ENCODE measurements around the gene SGSH. TPM values are rescaled to one million over a fixed set of nuclear protein-coding genes. Genes with fewer than 3 reads are reported as not detected.

SGSH gene
- total RNA-seq, 1 donor from 2014 or later = 57.8 TPM

DNA sequence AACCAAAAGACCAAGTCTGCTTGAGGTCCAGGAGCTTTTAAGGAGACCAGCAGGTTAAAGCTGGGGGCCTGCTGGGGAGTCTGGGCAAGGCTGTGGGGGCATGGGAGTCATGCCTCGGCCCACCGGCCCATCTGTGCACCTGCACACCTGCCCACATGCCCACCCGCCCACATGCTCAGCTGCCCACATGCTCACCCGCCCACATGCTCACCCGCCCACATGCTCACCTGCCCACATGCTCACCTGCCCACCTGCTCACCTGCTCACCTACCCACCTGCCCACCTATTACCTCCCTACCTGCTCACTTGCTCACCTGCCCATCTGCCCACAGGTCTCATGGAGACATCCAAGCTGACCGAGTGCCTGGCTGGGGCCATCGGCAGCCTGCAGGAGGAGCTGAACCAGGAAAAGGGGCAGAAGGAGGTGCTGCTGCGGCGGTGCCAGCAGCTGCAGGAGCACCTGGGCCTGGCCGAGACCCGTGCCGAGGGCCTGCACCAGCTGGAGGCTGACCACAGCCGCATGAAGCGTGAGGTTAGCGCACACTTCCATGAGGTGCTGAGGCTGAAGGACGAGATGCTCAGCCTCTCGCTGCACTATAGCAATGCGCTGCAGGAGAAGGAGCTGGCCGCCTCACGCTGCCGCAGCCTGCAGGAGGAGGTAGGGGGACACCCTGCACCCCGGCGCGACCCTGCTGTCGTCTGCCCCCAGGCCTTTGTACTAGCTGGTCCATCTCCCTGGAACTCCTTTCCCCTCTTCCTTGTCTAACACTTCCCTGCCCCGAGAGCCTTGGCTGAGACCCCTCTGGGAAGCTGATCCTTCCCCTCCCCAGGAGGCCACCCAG lies 36.3 kb downstream of the SGSH start:
- peaks cover 10% of the 10 kb centered on the region for H3K4me1 ChIP-seq
- intact Hi-C loops (cut with DNase I) = no loop called here

DNA sequence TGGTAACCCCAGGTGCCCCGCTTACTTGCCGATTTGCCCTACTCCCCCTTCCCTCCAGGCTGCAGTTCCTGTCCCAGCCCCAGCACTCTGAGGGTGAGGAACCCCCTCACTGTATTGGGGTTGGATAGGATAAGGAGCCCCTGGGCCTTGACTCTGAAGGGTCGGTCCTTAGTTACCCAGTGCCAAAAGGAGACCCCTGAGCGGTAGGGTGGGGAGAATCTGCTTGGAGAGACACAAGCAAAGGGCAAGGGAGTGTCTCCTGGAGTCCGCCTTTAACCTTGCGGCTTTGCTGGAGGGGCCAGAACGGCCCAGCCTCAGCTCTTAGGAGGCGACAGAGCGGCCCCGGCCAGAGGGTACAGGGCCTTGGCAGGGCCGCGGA lies 37.3 kb downstream of the SGSH start:
- intact Hi-C loops (cut with DNase I) = no loop called here
- H3K4me1 ChIP-seq = peaks cover 3% of the 10 kb centered on the region
- no peak overlapping the region for H3K27ac ChIP-seq
- no peaks in the 10 kb centered on the region for H3K27me3 ChIP-seq (ENCODE audit: low read depth)
- TF ChIP-seq, protein P1, sequence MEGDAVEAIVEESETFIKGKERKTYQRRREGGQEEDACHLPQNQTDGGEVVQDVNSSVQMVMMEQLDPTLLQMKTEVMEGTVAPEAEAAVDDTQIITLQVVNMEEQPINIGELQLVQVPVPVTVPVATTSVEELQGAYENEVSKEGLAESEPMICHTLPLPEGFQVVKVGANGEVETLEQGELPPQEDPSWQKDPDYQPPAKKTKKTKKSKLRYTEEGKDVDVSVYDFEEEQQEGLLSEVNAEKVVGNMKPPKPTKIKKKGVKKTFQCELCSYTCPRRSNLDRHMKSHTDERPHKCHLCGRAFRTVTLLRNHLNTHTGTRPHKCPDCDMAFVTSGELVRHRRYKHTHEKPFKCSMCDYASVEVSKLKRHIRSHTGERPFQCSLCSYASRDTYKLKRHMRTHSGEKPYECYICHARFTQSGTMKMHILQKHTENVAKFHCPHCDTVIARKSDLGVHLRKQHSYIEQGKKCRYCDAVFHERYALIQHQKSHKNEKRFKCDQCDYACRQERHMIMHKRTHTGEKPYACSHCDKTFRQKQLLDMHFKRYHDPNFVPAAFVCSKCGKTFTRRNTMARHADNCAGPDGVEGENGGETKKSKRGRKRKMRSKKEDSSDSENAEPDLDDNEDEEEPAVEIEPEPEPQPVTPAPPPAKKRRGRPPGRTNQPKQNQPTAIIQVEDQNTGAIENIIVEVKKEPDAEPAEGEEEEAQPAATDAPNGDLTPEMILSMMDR (IDR thresholded peaks at IDR 0.05) = no peak
- no peak for DNase-seq
- no peak overlapping the region for H3K4me3 ChIP-seq
- ATAC-seq = no peak
- H3K9me3 ChIP-seq = no peaks in the 10 kb centered on the region
- H3K36me3 ChIP-seq = no peaks in the 10 kb centered on the region

More for the DNA sequence above, 36.3 kb downstream of the SGSH start:
- Histone ChIP-seq H3K9me3 (no peaks in the 10 kb centered on the region), H3K27ac (no peak overlapping the region), H3K4me3 (no peak overlapping the region), H3K36me3 (no peaks in the 10 kb centered on the region), H3K27me3 (ENCODE audit: low read depth) (no peaks in the 10 kb centered on the region)
- TF ChIP-seq, protein P1 (IDR thresholded peaks at IDR 0.05) = no peak
- ATAC-seq (no peak), DNase-seq (no peak)

DNA sequence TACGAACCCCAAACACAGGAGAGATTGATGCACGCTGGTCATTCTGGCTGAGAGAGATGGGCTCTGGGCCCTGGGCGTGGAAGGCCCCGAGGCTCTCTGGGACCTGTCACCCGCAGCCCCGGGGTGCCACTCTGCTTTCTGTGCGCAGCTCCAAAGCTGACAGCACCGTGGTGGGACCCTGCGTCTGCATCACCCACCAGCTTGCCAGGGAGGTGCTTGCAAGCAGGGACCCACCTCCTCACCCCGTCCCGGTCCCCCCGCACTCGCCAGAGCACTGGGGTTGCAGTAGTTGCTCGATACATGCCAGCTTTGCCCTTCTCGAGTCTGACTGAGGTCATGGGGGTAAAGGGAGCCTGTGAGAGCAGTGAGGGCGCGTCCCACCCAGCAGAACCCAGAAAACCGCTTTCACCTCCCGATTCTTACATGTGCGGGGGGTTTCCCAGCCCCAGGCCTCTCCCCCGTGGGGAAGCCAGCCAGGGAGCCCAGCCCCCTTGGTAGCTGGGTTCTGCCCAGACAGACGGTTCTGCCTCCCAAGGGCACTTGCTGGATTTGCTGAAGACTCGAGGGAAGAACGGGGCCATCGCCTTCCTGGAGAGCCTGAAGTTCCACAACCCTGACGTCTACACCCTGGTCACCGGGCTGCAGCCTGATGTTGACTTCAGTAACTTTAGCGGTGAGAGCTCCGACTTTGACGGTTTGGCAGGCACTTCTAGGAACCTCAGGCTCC lies 37.9 kb downstream of the SGSH start:
- ATAC-seq (no peak), DNase-seq (no peak)
- TF ChIP-seq, protein P1 (IDR thresholded peaks at IDR 0.05) = no peak
- Histone ChIP-seq H3K4me3 (no peak overlapping the region), H3K9me3 (no peaks in the 10 kb centered on the region), H3K27me3 (ENCODE audit: low read depth) (no peaks in the 10 kb centered on the region), H3K4me1 (no peaks in the 10 kb centered on the region), H3K36me3 (no peaks in the 10 kb centered on the region), H3K27ac (no peak overlapping the region)
- intact Hi-C loops (cut with DNase I) = no loop called here

DNA sequence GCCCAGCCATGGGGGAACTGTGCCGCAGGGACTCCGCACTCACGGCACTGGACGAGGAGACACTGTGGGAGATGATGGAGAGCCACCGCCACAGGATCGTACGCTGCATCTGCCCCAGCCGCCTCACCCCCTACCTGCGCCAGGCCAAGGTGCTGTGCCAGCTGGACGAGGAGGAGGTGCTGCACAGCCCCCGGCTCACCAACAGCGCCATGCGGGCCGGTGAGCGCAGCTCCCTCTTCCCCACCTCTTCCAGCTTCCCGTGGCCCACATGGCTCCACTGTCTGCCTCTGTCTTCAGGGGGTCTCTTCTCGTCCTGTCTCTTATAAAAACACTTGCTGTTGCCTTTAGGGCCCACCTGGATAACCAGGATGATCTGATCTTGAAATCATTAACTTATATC lies 38.7 kb downstream of the SGSH start:
- TF ChIP-seq, protein P1 (IDR thresholded peaks at IDR 0.05) = no peak
- no peaks in the 10 kb centered on the region for H3K4me1 ChIP-seq
- no peak overlapping the region for H3K4me3 ChIP-seq
- ATAC-seq (no peak), DNase-seq (no peak)
- no peaks in the 10 kb centered on the region for H3K36me3 ChIP-seq
- intact Hi-C loops (cut with DNase I) = no loop called here
- no peaks in the 10 kb centered on the region for H3K27me3 ChIP-seq (ENCODE audit: low read depth)
- no peaks in the 10 kb centered on the region for H3K9me3 ChIP-seq
- no peak overlapping the region for H3K27ac ChIP-seq

DNA sequence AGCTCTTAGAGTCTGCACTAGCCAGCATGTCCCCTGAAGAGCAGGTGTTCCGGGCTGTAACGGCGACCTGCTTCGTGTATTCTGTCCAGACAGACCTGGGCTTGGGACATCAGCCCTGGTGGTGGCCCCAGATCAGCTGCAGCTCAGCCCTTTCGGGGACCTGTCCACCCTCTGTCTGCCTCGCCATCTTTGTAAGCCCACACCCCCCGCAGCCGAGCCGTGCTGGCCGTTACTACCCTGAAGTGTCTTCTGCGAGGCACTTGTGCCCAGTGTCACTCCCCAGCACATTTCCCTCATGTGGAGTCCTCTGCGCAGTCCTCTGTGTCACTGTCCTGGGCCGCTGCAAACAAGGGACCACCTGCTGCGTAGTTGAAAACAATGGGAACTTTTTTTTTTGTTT lies 39.9 kb downstream of the SGSH start:
- H3K4me1 ChIP-seq = no peaks in the 10 kb centered on the region
- no peaks in the 10 kb centered on the region for H3K27me3 ChIP-seq (ENCODE audit: low read depth)
- H3K36me3 ChIP-seq = no peaks in the 10 kb centered on the region
- DNase-seq (no peak), ATAC-seq (no peak)
- no peak overlapping the region for H3K27ac ChIP-seq
- no peak overlapping the region for H3K4me3 ChIP-seq
- intact Hi-C loops (cut with DNase I) = no loop called here
- no peaks in the 10 kb centered on the region for H3K9me3 ChIP-seq
- TF ChIP-seq, protein P1 (IDR thresholded peaks at IDR 0.05) = no peak

All from lower lobe of right lung (tissue), 2 donors.